Measurements from ENCODE around the gene TTC21B.
"Not testable (repeated sequence)": the region's sequence is repeated elsewhere in the genome, so short reads cannot be mapped to it uniquely, and the experiment has no call there.

Gene TTC21B

DNA sequence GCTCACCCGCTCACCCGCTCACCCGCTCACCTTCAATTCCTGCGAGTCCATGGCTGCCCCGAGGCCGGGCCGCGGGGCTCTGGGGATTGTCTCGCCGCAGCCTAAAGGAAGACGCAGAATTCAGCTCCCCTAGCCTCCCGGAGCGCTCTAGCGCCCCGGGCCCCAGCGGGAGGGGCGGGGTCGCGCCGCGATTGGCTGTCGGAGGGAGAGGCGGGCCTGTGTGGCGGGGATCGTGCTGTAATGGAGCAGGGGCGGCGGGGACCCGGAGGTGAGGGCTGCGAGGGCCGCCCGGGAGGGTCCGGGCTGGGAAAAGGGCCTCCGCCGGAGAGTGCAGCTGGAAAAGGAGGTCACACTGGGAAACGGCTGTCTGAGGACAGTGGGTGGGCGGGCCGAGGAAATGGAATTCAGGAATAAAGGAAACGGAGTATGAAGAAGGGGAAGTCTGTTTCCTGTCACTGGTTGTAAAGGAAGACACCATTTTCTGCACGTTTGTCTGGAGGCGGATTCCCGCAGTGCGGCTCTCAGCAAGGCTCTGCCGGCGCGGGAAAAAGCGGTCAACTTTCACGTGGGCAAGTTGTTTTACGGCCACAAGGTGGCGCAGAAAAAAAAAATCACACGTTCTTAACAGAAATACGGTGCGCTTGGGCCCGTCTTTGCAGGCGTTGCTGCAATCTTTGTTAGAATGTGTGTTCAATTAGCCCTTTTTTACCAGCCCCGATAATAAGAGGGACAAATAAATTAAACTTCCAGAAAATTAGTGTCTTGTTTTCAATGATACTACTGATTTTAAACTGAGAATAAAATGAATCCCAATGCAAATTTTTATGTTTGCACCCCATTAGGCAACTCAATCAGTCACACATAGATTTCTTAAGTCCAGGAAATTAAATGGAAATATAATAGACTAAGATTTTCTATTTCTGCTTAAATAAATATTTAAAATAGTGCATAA, at the start of gene TTC21B:
Gene TTC21B, minus strand, starts transcription at position 122 of the 952 bp plus-strand sequence. Its CDS starts 71 bp downstream, at position 51.
- peak; percentile 95 for DNase-seq (ENCODE audit: low read depth)

DNA sequence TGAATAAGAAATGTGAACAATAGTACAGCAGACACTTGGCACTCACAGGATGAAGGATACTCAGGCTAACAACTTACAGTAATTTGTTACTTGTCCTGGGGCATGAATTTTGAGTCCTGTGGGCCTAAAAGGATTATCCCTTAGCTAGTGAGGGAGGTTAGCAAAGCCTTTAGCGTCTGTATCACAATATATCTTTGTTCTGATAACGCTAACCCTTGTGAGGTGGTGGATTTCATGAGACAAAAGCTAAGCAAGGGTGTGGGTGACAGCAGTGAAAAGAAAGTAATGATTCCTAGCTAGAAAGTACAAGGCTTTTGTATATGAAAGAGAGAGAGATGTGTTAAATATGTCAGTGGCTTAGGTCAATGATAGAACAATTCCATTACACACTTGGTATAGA, 46.8 kb upstream of the TTC21B start:
- no peak for DNase-seq (ENCODE audit: low read depth)

DNA sequence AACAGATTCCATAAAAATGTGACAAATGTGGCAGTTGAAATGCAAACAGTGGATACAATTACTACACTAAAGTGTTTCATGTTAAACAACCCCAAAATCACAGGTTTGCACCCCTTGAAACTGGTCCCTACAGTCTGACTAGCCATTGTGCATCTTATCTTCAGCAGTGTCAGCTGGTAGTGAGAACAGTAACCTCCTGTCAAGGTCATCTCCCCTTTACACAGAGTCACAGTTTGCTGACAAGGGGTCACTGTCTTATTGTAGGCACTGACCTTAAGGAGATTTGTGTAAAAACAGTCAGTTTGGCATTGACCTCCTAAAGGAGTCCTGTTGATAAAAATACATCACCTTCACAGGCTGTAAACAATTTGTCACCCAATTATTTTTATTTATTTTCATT, 37.3 kb upstream of the TTC21B start:
- DNase-seq (ENCODE audit: low read depth), result no peak

GRCh38 chr2:165989851-165990250, 36.3 kb upstream of the TTC21B start:
- DNase-seq (ENCODE audit: low read depth), result no peak

GRCh38 chr2:165985120-165985519, 31.5 kb upstream of the TTC21B start:
- no peak for DNase-seq (ENCODE audit: low read depth)

GRCh38 chr2:165972161-165972560, 18.6 kb upstream of the TTC21B start:
- not testable (repeated sequence) for DNase-seq (ENCODE audit: low read depth)

- DNase-seq (ENCODE audit: low read depth), result no peak
Observed at GRCh38 chr2:165970663-165971062, 17.1 kb upstream of the TTC21B start.

DNA sequence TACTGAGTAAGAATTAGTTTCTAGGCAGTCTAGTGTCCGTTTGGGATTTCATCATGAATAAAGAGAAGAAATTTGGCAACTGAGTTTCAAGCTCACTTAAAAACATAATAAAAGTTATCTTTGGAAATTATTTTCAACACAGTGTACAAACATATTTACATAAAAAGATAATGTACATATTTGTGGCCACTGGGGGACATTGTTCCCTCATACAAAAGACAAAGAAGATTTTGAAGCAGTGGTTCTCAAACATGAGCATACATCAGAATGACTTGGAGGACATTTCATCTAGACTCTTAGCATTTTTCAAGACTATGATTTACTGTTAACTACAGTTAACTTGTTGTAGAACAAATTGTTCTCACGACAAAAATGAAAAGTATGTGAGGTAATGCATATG, 15.7 kb upstream of the TTC21B start:
- DNase-seq (ENCODE audit: low read depth), result no peak

GRCh38 chr2:165967746-165968145, 14.2 kb upstream of the TTC21B start:
- no peak for DNase-seq (ENCODE audit: low read depth)

- DNase-seq (ENCODE audit: low read depth), result no peak
Observed at GRCh38 chr2:165961818-165962217, 8.2 kb upstream of the TTC21B start.

GRCh38 chr2:165959371-165959770, 5.8 kb upstream of the TTC21B start:
- DNase-seq (ENCODE audit: low read depth), result no peak

DNA sequence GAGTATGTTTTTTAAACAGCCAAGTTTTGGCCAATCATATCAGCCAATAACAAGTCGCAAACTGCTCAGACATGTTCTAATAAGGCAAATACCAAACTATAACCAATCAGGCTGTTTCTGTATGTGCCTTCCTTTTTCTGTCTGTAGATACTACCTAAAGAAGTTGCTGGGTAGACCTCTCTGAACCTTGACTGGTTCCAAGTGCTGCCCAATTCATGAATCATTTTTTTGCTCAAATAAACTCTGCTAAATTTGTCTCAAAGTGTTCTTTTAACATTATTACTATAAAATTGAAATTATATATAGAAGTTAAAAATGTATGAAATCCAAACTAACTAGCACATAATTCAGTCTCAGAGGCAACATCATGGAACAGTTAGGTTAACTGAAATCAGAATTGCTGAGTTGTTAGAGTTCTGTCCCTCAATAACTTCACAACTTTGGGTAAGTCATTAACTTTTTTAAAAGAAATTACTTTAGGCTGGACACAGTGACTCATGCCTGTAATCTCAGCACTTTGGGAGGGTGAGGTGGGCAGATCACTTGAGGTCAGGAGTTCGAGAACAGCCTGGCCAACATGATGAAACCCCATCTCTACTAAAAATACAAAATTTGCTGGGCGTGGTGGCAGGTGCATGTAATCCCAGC, 4.9 kb upstream of the TTC21B start:
- DNase-seq (ENCODE audit: low read depth), result no peak

GRCh38 chr2:165957030-165957675, 3.6 kb upstream of the TTC21B start:
- no peak for DNase-seq (ENCODE audit: low read depth)

DNA sequence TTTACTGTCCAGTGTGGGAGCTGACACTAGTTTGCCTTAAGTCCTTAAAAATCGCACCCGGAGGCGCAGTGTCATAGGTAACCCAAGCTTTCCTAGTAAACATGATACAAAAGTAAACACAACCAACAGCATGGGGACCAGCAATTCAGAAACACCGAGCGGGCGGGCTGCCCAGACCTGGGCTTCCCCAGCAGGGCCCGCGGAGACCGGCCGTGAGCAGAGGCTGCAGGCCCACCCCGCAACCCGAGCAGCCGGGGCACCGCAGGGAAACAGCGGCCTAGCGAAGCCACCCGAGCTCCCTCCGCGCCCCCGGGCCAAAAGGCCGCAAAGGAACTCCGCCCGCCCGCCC, 296 bp downstream of the TTC21B start:
- no peak for DNase-seq (ENCODE audit: low read depth)

DNA sequence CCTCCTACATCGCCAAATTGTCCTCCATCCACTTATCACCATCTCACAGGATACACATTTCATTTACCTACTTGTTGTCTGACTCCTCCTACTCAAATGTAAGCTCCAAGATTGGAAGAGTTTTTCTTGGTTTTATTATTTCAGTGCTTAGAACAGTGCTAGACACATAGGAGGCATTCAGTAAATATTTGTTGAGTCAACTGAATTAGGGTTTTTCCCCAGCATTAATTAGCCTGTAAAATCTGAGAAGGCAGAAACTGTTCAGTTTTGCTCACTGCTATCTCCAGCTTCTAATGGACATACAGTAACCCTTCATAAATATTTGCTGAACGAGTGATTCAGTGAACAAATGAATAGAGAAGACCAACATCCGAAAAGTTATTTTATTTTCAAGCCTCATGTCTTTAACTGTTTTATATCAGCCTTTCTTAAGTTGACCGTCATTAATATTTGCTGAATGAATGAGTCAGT, 800 bp downstream of the TTC21B start:
- no peak for DNase-seq (ENCODE audit: low read depth)

DNA sequence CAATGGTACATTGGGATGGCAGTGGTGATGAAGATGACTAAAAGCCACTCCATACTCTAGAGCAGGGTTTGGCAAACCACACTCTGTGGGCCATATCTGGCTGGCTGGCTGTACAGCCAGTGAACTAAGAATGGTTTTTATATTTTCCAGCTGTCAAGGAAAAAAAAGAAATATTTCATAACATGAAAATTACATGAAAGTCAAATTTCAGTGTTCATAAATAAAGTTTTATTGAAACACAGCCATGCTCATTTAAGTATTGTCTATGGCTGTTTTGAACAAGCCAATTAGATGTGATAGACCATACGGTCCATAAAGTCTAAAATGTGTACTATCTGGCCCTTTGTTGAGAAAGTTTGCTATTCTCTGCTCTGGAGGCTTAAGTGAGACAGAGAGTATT, 1.5 kb downstream of the TTC21B start:
- no peak for DNase-seq (ENCODE audit: low read depth)

- no peak for DNase-seq (ENCODE audit: low read depth)
Observed at GRCh38 chr2:165950438-165950837, 3.1 kb downstream of the TTC21B start.

DNA sequence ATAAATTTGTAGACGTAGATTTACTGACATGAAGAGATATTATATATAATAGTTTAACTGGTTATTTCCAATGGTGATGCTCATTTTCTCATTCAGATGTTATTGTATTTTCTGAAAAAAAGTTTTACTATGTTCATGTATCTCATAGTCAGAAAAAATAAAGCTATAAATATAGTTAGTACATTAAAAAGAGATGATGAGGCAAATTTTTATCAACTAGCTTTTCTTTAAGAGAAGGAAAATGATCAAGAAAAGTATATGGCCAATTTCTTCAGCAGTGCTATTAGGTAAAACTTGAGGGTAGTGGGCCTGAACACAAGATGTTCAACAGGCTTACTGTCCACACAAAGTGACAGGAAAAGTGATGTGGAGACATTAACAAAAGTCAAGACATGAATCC, 11.7 kb downstream of the TTC21B start:
- no peak for DNase-seq (ENCODE audit: low read depth)

DNA sequence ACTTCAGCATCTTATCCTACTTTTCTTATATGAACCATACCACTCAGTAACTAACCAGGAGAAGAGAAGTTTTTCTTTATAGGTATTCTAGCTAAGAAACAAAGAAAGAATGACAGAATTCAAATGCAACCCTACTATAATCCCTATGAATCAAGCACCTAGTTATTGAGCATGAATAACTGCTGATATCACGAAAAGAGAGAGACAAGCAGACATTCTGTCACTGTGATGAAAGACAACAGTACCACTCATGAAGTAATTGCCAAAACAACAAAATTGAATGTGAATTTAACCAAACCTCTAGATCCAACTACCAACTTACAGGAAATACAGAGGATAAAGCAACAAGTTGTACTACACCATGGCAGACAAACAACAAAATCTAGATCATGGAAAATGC, 15.3 kb downstream of the TTC21B start:
- no peak for DNase-seq (ENCODE audit: low read depth)

GRCh38 chr2:165933211-165933910, 20.2 kb downstream of the TTC21B start:
- no peak for DNase-seq (ENCODE audit: low read depth)

GRCh38 chr2:165927774-165928173, 25.8 kb downstream of the TTC21B start:
- DNase-seq (ENCODE audit: low read depth), result no peak

- DNase-seq (ENCODE audit: low read depth), result no peak
Observed at GRCh38 chr2:165927353-165927752, 26.2 kb downstream of the TTC21B start.

All from fibroblast of gingiva (primary cell).